Measurements from ENCODE around the gene ARMH1.

The ARMH1 gene

DNA sequence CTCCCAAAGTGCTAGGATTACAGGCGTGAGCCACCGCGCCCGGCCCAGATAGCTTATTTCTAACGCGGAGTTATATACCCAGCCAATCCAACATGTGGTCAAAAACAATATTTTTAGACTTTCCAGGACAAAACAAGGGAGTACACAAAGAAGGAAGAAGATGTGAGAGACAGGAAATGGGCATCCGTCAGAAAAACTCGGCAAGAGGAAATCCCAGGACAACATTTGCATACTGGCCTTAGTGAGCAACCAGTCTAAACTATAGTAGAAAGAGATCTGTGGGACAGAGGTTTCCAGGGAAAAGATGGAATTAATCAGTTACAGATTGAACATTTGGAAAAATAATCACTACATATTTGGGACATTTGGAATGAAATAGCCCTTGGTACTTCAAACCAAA lies 11.4 kb downstream of the ARMH1 start:
- TF ChIP-seq, protein P1, sequence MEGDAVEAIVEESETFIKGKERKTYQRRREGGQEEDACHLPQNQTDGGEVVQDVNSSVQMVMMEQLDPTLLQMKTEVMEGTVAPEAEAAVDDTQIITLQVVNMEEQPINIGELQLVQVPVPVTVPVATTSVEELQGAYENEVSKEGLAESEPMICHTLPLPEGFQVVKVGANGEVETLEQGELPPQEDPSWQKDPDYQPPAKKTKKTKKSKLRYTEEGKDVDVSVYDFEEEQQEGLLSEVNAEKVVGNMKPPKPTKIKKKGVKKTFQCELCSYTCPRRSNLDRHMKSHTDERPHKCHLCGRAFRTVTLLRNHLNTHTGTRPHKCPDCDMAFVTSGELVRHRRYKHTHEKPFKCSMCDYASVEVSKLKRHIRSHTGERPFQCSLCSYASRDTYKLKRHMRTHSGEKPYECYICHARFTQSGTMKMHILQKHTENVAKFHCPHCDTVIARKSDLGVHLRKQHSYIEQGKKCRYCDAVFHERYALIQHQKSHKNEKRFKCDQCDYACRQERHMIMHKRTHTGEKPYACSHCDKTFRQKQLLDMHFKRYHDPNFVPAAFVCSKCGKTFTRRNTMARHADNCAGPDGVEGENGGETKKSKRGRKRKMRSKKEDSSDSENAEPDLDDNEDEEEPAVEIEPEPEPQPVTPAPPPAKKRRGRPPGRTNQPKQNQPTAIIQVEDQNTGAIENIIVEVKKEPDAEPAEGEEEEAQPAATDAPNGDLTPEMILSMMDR (conservative IDR thresholded peaks at IDR 0.05; ENCODE audit: low read length) = no peak
- DNase-seq (ENCODE audit: low read depth) = no peak
- H3K4me3 ChIP-seq (ENCODE audit: low read length) = no peak overlapping the region

- TF ChIP-seq, protein P1 (conservative IDR thresholded peaks at IDR 0.05; ENCODE audit: low read length) = no peak
- H3K4me3 ChIP-seq (ENCODE audit: low read length) = no peak overlapping the region
- DNase-seq (ENCODE audit: low read depth) = no peak
Observed at GRCh38 chr1:44688760-44689446, 14.4 kb downstream of the ARMH1 start.

DNA sequence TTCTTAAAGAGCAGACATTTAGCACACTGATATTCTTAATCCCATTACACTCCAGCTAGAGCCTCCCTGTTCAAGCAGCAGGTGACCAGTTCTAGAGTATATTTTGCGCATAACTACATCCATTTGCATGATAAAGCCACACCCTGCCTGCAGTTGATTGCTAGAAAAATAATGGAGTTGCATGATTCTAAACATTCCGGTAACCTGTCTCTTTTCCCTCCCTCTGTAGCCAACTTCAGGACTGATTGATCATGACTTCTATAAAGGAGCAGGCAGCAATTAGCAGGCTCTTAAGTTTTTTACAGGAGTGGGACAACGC lies 14.9 kb downstream of the ARMH1 start:
- TF ChIP-seq, protein P1 (conservative IDR thresholded peaks at IDR 0.05; ENCODE audit: low read length) = no peak
- DNase-seq (ENCODE audit: low read depth) = no peak
- no peak overlapping the region for H3K4me3 ChIP-seq (ENCODE audit: low read length)

DNA sequence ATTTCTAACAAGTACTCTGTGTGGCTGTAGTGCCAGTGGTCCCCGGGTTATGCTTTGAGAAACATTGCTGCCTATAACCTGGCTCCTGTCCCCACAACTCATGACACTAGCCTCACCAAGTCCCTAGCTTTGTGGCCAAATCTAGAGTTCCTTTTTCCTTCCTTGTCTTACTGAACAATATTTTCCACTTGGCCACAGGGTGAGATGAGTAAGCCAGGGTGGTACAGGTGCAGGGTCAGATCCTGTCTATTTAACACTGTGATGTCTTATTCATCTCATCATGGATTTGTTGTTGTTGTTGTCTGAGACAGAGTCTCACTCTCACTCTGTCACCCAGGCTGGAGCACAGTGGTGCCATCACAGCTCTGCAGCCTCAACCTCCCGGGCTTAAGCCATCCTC lies 18.6 kb downstream of the ARMH1 start:
- H3K4me3 ChIP-seq (ENCODE audit: low read length) = no peak overlapping the region
- TF ChIP-seq, protein P1 (conservative IDR thresholded peaks at IDR 0.05; ENCODE audit: low read length) = no peak
- DNase-seq (ENCODE audit: low read depth) = no peak

GRCh38 chr1:44693900-44694299 lies 19.4 kb downstream of the ARMH1 start:
- DNase-seq (ENCODE audit: low read depth) = no peak
- TF ChIP-seq, protein P1 (conservative IDR thresholded peaks at IDR 0.05; ENCODE audit: low read length) = no peak
- no peak overlapping the region for H3K4me3 ChIP-seq (ENCODE audit: low read length)

DNA sequence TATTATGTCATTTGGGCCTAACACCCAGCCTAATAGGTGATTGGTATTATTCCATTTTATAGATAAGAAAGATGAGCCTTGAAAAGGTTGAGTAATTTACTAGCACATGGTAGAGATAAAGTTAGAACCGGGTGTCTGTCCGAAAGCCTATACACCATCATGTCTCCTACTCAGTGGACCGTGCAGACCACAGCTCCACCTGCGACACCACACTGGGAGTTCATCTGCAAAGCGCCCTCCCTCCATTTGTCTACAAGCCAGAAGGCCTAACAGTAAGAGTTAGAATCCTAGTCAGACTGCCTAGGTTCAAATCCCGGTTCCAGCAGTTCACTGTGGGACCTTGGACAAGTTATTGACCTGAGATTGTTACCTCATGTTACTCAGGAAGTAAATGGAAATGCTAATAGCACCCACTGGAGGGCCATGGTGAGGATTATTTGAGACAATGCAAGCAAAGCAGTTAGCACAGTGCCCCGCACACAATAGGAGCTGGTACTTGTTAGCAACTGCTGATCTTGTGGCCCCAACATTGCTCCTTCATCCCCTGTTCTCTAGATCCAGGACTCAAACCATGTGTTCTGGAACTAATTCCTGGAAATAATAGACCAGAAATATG lies 20.5 kb downstream of the ARMH1 start:
- no peak for DNase-seq (ENCODE audit: low read depth)
- no peak overlapping the region for H3K4me3 ChIP-seq (ENCODE audit: low read length)
- TF ChIP-seq, protein P1 (conservative IDR thresholded peaks at IDR 0.05; ENCODE audit: low read length) = no peak

DNA sequence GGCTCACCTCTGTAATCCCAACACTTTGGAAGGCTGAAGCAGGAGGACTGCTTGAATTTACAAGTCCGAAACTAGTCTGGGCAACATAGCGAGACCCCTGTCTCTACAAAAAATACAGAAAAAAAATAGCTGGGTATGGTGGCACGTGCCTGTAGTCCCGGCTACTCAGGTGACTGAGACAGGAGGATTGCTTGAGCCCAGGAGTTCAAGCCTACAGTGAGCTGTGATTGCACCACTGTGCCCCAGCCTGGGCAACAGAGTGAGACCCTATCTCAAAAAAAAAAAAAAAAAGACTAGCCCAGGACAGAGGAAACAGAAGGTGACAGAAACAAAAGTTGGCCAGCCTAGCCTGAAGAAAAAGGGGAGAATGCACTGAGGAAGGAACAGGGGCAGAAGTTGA lies 21.2 kb downstream of the ARMH1 start:
- no peak for DNase-seq (ENCODE audit: low read depth)
- TF ChIP-seq, protein P1 (conservative IDR thresholded peaks at IDR 0.05; ENCODE audit: low read length) = no peak
- no peak overlapping the region for H3K4me3 ChIP-seq (ENCODE audit: low read length)
